HG03558 (cell line): ENCODE results near the gene FAM20B.

Source experiments
- ATAC-seq: cut with Tn5 transposase; IDR thresholded peaks from one replicate; pipeline ENCODE4 v1.9.1; 2021; ENCODE audit warnings: moderate number of reproducible peaks; ENCODE audit not compliant: unreplicated experiment; ENCODE audit errors: extremely low read depth

FAM20B gene

DNA sequence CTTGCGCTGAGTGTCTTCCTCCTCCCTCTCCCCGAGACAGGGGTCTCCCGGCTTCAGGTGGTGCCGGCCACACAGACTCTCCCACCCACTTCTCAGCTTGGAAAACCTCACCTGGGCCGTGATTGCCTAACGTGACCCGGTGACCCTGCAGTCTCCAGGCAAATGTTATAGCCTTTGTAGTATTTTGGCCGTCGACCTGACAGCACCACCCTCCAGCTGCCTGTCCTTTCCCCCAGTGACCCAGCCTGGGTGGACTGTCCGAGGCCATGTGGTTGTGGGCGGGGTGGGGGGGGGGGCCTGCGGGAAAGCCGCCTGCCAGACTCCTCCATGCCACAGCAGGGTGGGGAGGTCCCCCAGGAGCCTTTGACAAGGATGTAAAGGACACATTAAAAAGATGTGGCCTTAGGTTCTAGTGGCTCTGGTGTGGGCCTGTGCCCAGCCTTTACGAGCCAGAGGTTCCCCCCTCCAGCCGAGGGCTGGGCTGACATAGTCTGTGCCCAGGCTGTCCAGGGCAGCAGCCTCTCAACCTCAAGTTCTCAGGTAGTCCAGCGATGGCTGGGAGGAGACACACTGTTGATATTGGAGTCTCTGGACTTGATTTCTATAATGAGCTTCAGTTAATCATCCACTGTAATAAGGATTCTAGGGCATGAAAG is 64.3 kb downstream of the FAM20B start:
- ATAC-seq = no peak

GRCh38 chr1:179090522-179090921 is 64.8 kb downstream of the FAM20B start:
- ATAC-seq = no peak

DNA sequence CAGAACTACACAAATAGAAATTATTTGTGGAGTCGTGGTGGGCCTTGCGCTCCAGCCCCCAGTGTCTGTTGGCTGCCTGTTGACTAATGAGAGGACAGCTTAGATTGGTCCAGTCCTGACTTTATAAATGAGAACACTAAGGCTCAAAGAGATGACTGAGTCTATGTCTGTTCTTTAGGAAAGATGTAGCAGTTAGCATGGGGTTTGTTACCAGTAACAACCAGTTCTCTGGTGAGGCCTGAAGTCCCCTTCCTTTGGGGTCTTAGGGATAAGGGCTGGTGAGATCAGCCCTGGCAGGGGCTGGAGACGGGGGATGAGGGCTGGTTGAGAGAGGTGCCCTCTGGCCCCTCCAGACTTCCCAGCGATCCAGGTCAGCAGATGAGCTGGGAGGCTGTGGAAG is 65.2 kb downstream of the FAM20B start:
- no peak for ATAC-seq

- no peak for ATAC-seq
These were observed 66.0 kb downstream of the FAM20B start for GRCh38 chr1:179091691-179092165.

GRCh38 chr1:179092896-179093461 is 67.3 kb downstream of the FAM20B start:
- ATAC-seq = no peak

- no peak for ATAC-seq
These were observed 69.1 kb downstream of the FAM20B start for GRCh38 chr1:179094818-179095217.

GRCh38 chr1:179095377-179095776 is 69.7 kb downstream of the FAM20B start:
- ATAC-seq = no peak

DNA sequence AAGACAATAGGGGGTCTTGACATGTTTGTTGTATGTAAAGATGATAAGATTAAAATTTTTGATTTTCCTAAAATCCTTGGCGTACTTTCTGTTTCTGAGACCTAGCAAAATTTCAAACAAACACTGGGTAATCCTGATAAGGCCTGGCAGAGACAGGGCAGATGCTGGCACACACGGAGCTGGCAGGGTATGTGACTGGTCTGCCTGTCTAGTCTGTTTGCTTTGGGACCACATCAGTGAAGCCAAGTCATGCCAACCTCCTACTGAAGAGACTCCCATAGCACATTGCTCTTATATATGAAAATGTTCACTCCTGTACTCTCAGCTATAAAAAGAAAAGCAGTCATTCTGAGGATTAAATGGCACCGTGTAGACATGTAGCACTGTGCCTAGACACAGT is 70.2 kb downstream of the FAM20B start:
- no peak for ATAC-seq

DNA sequence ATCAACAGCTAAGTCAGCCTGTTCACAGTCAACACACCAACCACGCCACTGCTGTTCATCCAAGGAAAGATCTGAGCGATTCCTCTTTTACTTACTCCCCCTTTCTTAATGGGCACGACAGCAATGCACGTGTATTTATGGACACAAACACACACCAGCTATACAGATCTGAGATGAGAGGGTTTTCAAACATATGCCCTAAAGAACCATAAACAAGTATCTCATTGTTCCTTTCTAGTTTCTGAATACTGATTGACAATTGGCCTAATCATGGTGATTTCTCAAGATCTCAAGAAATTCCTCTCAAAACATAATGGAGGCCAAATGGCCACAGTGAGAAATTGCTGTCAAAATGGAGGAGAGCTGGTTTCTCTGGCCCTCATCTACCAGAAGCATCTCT is 74.2 kb downstream of the FAM20B start:
- no peak for ATAC-seq

DNA sequence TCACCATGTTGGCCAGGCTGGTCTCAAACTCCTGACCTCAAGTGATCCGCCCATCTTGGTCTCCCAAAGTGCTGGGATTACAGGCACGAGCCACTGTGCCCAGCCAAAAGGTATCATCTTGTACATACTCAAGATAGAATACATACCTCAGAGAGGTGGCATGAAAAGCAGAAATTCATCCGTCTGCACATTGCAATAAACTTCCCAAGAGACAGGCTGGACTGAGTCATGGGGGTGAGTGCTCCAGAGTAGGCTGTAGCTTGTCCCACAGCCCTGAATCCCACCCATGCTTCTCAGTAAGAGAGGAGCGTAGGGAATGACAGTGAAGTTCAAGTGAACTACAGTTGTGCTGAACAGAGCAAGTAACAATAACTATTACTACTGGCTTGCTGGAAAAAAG is 75.9 kb downstream of the FAM20B start:
- no peak for ATAC-seq

DNA sequence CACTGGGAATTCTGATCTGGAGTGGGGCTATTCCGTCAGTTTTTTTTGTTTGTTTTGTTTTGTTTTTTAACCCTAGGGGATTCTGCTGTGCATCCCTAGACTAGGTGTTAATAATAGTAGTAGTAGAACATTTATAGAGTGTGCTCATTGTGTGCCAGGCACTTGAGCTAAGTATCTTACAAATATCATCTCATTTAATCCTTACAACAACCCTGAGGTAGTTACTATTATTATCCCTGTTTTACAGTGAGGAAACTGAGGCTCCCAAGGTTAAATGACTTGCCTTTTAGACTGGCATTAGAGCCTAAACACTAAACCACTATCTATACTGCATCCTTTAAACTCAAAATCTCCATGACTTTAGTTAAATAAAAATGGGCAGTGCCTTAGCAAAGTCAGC is 78.3 kb downstream of the FAM20B start:
- no peak for ATAC-seq

DNA sequence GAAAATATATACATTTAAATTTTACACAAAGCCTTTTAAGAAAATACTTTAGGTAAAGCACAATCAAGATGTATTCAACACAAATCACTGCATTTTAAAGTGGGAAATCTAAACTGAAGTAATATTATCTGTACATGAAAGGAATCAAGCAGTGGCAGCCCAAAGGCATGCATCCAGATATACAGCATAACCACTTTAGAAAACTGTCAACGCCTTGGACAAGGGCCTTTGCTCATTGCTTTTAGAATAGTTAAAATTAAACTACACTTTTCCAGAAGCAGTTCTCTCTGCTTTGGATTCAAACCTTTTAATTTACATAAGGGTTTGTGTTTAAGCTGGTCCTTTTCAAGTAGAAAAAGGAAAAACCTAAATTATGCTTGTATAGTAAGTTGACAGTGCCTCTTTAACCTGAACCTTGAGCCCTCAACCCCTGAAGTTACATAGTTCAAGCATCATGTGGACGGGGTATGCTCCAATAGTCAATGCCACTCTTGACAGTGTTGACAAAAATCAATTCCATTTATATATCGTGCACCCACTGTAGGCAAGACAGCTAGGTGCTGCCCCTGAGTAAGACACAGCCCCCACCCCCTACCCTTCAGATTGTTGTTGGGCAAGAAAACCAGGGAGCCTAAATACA is 79.0 kb downstream of the FAM20B start:
- ATAC-seq = no peak

GRCh38 chr1:179105393-179105792 is 79.7 kb downstream of the FAM20B start:
- no peak for ATAC-seq

DNA sequence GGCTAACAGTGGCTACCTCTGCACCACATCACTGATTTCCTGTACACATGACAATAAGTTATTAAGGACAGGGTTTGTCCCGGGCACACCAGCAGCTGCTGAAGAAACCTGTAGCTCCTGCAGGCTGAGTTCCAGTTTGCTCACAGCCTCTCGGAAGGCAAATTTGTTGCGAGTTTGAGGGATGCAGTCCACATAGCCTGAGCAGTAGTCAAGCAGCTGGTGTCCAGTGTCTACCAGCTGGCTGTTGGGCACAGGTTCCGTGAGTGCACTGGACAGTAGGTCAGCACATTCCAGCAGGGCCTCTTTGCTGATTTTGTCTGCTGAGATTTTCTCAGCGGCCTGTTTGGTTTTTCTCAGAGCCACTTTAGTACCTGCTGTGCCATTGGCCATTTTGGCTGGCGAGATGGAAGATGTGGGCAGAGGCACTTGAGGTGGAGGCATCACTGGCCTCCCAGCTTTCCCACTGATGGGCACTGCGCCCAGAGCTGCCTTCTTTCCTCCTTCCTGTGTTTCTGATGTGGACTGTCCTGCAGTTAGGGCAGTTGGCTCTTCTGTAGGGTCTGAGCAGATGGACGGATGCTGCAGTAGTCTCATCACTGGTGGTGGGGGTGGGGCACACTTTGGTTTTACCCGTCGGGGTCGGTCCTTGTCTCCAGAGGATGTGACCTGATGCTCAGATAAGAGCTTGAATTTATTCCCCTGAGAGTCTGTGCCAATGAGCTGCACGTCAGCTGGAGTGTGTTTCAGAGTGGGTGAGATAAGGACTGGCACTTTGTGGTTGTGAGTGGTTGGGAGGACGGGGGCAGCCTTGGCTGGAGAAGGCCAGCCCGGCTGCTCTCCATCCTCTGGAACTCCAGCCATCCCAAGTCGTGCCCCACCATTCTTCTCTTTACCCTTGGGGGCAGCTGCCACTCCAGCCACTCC is 82.3 kb downstream of the FAM20B start:
- no peak for ATAC-seq

DNA sequence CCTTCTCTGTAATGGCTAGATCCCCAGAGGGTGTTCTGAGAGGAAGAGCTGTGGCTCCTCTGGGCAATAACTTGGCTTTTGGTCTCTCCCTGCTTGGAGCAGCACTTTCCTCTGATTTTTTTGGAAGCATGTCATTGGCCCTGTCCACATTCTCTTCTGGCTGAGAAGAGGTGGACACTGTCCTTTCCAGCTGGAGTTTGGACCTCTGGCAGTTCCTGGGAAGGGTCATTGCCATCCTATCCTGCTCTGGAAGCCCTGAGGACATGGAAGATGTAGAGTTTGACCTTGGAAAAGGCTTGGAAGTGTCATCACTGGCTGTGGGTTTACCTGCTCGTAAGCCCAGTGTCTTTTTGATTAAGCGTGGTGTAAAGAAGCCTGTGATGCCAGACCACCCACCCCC is 83.0 kb downstream of the FAM20B start:
- no peak for ATAC-seq

GRCh38 chr1:179115181-179115580 is 89.5 kb downstream of the FAM20B start:
- no peak for ATAC-seq

DNA sequence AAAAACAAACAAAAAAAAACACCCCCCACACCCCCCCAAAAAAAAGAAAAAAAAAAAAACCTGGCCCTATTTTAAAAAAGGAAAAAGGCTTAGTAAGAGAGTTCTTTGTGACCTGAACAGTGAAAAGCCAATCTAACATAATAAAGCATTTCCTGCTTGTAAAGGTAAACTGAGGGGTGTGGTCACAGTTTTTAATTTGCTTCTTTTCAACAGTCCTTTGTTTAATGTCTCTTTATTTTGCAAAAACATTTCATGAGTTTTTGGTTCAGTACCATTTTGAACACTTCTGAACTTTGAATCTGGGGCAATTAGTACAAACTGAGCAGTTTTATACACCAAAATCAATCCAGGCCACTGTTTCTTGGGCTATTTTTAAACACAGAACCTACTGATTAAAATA is 93.8 kb downstream of the FAM20B start:
- ATAC-seq = no peak

- no peak for ATAC-seq
These were observed 95.0 kb downstream of the FAM20B start for GRCh38 chr1:179120736-179121135.

- no peak for ATAC-seq
These were observed 95.7 kb downstream of the FAM20B start for GRCh38 chr1:179121159-179121938.

DNA sequence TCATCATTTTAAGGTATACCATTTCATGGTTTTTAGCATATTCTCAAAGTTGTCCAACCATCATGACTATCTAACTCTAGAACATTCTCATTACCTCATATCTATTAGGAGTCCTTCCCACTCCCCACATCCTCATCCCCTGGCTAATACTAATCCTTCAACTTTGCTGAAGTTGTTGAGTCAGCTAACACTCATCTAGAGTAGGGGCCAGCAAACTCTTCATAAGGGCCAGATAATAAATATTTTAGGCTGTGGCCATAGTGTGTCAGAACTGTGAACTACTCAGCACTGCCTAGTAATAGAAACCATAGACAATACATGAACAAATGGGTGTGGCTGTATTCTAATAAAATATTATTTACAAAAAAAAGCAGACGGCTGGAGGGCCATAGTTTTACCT is 99.2 kb downstream of the FAM20B start:
- ATAC-seq = no peak
